GM19035 (cell line): ENCODE results near the gene LHX5.

ENCODE experiments used
- ATAC-seq: cut with Tn5 transposase; IDR thresholded peaks from one replicate; pipeline ENCODE4 v1.9.1; 2021; ENCODE audit not compliant: unreplicated experiment

The LHX5 gene

GRCh38 chr12:113466454-113467141, 5.1 kb downstream of the LHX5 start:
- no peak for ATAC-seq

DNA sequence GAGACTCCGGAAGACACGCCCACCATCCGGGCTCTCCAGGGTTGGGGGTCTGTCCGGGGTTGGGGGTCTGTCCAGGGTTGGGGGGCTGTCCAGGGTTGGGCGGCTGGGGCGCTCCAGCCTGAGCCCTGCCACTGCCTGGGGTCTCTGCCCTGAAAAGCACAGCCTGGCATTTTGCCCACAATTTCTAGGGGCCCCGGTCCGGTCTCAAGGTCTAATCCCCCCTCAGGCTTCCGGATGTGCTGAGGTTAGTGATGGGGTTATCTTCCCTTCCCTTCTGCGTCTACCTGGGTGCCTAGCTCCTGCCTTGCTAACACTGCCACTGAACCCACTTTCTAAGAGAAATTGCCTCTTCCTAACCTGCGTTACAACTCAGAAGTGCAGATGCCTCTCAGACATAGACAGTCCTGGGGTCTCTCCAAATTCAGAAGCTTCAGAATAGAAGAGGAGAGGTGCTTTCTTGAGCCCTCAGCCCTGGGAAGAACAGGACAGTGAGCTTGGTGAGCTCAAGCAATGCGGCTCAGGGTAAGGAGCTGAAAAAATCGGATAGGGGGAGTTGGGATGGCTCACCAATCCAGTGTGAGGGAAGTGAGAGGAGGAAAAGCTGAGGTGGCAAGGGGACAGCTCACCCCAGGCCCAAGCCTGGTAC, 5.7 kb downstream of the LHX5 start:
- no peak for ATAC-seq

DNA sequence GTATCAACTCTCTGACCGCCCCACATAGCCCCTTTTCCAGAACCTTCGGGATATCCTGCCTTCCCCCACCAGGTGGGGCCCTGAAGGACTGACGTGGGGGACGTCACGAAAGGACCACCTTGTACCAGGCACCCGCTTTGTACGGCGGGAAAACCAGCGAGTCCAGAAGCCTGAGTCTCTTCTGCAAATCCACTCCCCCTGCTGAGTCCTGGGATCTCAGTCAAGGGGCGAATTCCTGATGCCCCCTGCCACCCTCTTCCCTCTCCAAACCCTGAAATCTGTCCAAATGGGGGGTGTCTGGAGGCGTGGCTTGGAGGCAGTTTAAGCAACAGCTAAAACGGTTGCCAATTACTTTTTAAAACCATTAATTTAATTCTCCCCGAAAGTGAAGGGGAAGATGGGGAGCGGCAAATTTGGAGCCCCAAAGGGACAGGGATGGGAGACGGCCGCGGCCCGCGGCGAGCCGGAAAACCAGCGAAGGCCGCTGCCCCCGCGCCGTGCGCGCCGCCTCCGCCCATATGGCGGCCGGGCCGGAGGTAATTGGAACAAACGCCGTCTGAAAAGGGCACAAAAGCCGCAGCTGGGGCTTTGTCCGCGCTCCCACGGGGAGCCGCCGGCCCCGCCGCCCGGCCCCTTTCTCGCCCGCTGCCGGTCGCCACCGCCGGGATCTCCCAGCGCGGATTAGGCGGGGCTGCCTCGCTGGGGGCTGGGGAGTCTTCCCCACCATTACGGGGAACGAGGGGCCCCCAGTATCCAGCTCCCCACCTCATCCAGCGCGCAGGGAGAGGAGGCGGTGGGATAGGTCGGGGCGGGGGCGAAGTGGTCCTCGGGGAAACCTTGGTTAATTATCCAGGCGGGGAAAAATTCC, 6.6 kb downstream of the LHX5 start:
- ATAC-seq = no peak

DNA sequence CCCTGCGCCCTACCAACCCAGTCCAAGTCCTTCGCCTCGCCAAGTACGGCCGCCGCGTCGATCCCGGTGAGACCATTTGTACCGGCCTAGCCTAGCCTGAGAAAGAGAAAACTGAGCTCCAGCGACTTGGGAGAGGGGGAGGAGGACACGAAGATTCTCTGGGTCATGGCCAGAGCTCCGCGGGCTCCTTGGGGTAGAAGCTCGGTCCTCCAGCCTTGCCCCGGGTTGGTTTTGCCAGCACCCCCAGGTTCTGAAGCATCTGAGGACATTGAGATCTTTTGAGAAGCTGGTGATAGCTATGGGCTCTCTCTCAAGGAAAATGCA, 7.3 kb downstream of the LHX5 start:
- no peak for ATAC-seq

DNA sequence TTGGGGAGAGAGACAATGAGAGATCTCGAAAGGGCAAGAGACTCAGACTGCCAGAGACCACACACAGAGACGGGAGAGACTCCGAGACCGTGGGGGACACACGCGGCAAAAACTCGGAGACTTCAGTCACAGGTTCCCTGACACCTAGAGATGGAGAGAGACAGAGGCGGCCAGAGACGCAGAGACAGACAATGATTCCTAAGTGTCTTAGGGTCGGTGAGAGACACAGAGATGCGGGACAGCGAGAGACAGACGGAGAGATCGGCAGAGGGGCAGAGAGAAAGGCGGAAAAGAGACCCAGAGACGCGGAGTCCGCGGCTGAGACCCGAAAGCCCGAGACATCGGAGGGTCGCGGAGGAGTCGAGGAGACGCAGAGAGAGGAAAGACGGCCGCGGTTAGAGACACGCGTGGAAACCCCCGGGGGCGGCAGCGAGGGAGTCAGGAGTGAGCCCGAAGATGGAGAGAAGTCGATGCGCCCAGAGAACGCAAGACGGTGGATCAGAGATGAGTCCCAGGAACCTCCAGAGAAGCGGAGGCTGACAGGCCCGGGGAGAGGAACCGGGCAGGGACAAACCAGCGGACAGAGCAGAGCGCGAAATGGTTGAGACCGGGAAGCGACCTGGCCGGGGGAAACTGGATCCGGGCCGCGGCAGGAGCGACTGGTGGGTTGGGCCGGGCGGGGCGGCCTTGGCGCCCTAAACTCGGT, 7.8 kb downstream of the LHX5 start:
- ATAC-seq = no peak

DNA sequence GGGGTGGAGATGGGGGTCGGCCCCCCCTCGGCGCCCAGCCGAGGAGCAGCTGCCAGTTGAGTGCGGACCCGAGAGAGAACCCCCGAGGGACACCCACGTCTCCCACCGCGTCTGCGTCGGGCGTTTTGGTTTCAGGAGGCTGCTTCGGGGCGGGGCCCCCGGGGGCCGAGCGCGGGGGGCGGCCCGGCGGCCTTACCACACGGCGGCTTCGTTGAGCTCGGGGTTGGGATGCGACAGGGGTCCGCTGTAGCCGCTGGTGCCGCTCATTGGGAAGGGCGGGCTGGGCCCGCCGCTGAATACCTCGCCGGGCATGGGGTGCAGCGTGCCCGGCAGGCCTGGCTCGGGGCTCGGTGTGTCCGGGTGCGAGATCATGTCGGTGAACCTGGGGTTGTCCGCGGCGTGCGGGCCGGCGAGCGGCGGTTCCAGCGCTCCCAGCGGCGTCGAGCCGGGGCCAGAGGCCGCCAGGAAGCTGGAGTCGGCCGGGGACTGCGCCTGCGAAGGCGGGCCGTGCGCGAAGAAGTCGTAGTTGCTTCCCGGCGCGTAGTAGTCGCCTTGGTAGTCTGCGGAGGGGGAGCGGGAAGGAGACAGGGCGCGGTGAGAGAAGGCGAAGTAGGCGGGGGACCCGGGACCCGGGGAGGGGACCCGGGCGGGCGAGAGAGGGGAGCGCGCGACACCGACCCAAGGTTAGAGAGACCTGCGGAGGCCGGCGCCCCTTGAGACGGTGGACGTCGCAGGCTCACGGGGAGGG, 8.5 kb downstream of the LHX5 start:
- ATAC-seq = no peak

- ATAC-seq = no peak
Measured at GRCh38 chr12:113462117-113462774, 9.4 kb downstream of the LHX5 start.

GRCh38 chr12:113461666-113462065, 10.0 kb downstream of the LHX5 start:
- no peak for ATAC-seq

DNA sequence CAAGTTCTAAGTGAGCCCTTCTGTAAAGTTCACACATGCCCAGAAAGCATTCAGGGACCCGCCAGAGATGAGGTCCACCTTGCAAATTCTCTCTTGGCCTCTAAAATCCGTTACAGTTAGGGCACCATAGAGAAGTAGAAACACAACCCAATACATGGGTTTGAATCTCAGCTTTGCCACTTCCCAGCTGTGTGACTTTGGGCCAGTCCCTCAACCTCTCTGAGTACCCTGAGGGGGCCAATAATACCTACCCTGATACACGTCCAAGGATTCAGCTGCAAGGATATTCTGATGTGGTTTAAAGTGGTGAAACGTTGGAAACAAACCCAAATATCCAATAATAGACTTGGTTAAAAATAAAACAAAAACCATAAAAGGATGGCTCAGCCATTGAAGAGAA, 11.7 kb downstream of the LHX5 start:
- no peak for ATAC-seq

- ATAC-seq = no peak
Measured at GRCh38 chr12:113457710-113458109, 14.0 kb downstream of the LHX5 start.

GRCh38 chr12:113457185-113457584, 14.5 kb downstream of the LHX5 start:
- no peak for ATAC-seq

GRCh38 chr12:113456761-113457160, 14.9 kb downstream of the LHX5 start:
- no peak for ATAC-seq

DNA sequence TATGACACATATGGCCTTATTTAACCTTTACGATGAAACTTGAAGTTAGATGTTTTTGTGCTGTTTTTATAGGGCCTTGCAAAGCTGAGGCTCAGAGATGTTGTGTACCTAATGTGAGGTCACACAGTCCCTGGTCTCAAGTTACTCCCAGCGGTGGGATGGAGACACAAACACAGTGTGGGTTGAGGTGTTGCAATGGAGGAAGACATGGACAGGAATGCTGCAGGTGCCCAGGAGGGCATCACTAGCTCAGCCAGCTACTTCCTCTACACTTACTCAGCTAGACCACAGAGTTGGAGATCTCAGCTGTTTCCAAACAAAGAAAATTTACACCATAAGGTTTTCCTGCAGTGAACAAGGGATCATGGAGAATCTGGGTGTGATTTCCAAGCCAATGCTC, 15.5 kb downstream of the LHX5 start:
- ATAC-seq = no peak

GRCh38 chr12:113453330-113453729, 18.3 kb downstream of the LHX5 start:
- no peak for ATAC-seq

- ATAC-seq = no peak
Measured at GRCh38 chr12:113452458-113452857, 19.2 kb downstream of the LHX5 start.

GRCh38 chr12:113449839-113450238, 21.8 kb downstream of the LHX5 start:
- ATAC-seq = no peak

- no peak for ATAC-seq
Measured at GRCh38 chr12:113449299-113449698, 22.4 kb downstream of the LHX5 start.

- ATAC-seq = no peak
Measured at GRCh38 chr12:113448873-113449272, 22.8 kb downstream of the LHX5 start.

DNA sequence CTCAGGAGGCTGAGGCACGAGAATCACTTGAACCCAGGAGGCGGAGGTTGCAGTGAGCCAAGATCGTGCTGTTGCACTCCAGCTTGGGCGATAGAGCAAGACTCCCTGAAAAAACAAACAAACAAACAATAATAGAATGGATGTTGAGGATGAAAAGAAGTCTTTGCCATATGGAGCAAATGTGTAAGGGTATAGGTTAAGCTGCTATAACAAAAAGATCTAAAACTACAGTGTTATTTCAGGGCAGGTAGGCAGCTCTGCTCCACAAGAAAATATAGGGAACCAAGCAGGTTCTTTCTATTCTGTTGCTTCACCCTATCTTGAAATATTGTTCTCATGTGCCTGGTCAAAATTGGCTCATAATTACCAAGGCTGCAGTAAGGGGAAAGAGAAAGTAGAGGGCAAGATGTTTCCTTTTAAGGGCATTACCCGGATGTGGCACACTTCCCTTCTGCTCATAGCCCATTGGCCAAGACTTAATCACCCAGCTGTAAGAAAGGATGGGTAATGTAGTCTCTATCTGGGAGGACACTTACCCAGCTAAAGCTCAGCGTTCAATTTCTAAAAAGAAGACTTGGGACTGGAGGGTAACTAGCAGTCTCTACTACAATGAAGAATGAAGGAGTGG, 26.0 kb downstream of the LHX5 start:
- no peak for ATAC-seq

GRCh38 chr12:113443030-113443539, 28.6 kb downstream of the LHX5 start:
- no peak for ATAC-seq
